Right atrium auricular region (tissue), 2 donors: Measurements from ENCODE around the gene OR2B2. TPM values are rescaled to one million over a fixed set of nuclear protein-coding genes. Genes with fewer than 3 reads are reported as not detected.
"Not testable (repeated sequence)": the region's sequence is repeated elsewhere in the genome, so short reads cannot be mapped to it uniquely, and the experiment has no call there.

Experiments used
- DNase-seq: peaks from one replicate; pipeline ENCODE4 v3.0.0-alpha.2; 2019; ENCODE audit warnings: low spot score
- H3K27ac ChIP-seq, 2 donors: fragments of 200-600 bp; sonication (generic); 1 replicate in 1 of 2; 2 replicates in 1 of 2; pipeline ENCODE4 v1.5.1; 2016 to 2019
- H3K27me3 ChIP-seq, 2 donors: fragments of 200-600 bp; sonication (generic); one replicate each; pipeline versions ENCODE4 v1.5.1 to v1.6.0; 2017 to 2019
- H3K36me3 ChIP-seq: fragments of 200-600 bp; sonication (generic); one replicate; pipeline ENCODE4 v1.5.1; 2016
- H3K4me1 ChIP-seq, 2 donors: fragments of 200-600 bp; sonication (generic); one replicate each; pipeline versions ENCODE4 v1.5.1 to v1.6.0; 2017 to 2019
- H3K4me3 ChIP-seq, 2 donors: fragments of 200-600 bp; sonication (generic); 1 replicate in 1 of 2; 2 replicates in 1 of 2; pipeline ENCODE4 v1.5.1; 2017 to 2019; ENCODE audit warnings: mild to moderate bottlenecking in 1 of 2, moderate library complexity in 1 of 2
- H3K9me3 ChIP-seq, 2 donors: fragments of 200-600 bp; sonication (generic); one replicate each; pipeline ENCODE4 v1.5.1; 2019
- total RNA-seq, 2 donors: library from RNA; depleted of rRNA; stranded (reverse); fragments of >200 nt; gene quantifications; one replicate each; pipeline ENCODE4 v1.1.0, GENCODE V29; 2016
- TF ChIP-seq, protein P1 (sequence below), 2 donors: fragments of 200-600 bp; sonication (generic); IDR thresholded peaks; one replicate each; pipeline ENCODE4 v1.5.1; 2019; ENCODE audit warnings: antibody characterized with exemption in 2 of 2

The OR2B2 gene
- total RNA-seq, result not detected

DNA sequence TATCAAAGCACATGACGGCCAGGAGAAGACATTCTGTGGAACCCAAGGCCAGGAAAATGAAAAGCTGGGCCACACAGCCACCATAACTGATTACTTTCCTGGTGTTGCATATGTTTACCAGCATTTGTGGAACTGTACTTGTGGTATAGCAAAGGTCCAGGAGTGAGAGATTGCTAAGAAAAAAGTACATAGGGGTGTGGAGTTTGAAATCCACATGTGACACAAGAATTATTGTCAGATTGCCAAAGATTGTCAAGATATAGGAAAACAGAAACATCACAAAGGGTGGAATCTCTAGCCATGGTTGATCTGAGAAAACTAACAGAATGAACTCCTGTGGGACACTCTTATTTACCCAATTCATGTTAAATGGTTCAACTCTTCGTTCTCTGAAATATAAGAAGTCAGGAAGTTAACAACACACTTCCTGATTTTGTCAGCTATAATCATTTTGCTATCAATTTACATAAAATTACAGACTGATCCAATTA is at the start of gene OR2B2:
OR2B2 (minus strand) TSS at position 441 of the 491 bp plus-strand sequence; CDS start at position 364, 77 bp downstream.
- H3K4me3 ChIP-seq, result no peak within 1 kb of the TSS
- TF ChIP-seq, protein P1, sequence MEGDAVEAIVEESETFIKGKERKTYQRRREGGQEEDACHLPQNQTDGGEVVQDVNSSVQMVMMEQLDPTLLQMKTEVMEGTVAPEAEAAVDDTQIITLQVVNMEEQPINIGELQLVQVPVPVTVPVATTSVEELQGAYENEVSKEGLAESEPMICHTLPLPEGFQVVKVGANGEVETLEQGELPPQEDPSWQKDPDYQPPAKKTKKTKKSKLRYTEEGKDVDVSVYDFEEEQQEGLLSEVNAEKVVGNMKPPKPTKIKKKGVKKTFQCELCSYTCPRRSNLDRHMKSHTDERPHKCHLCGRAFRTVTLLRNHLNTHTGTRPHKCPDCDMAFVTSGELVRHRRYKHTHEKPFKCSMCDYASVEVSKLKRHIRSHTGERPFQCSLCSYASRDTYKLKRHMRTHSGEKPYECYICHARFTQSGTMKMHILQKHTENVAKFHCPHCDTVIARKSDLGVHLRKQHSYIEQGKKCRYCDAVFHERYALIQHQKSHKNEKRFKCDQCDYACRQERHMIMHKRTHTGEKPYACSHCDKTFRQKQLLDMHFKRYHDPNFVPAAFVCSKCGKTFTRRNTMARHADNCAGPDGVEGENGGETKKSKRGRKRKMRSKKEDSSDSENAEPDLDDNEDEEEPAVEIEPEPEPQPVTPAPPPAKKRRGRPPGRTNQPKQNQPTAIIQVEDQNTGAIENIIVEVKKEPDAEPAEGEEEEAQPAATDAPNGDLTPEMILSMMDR (IDR thresholded peaks at IDR 0.05), result no peak
- H3K27me3 ChIP-seq, result no peaks in the 10 kb centered on the region
- DNase-seq, result no peak
- no peaks in the 10 kb centered on the region for H3K36me3 ChIP-seq
- H3K9me3 ChIP-seq, result no peaks in the 10 kb centered on the region
- H3K27ac ChIP-seq, result no peak within 1 kb of the TSS
- no peaks in the 10 kb centered on the region for H3K4me1 ChIP-seq

DNA sequence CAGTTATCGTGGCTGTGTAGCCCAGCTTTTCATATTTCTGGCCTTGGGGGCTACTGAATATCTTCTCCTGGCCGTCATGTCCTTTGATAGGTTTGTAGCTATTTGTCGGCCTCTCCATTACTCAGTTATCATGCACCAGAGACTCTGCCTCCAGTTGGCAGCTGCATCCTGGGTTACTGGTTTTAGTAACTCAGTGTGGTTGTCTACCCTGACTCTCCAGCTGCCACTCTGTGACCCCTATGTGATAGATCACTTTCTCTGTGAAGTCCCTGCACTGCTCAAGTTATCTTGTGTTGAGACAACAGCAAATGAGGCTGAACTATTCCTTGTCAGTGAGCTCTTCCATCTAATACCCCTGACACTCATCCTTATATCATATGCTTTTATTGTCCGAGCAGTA is 45.3 kb upstream of the OR2B2 start:
- Histone ChIP-seq H3K9me3 (no peaks in the 10 kb centered on the region), H3K36me3 (no peaks in the 10 kb centered on the region), H3K4me1 (no peaks in the 10 kb centered on the region), H3K4me3 (no peak overlapping the region), H3K27me3 (no peaks in the 10 kb centered on the region), H3K27ac (no peak overlapping the region)
- TF ChIP-seq, protein P1 (IDR thresholded peaks at IDR 0.05), result no peak
- no peak for DNase-seq

DNA sequence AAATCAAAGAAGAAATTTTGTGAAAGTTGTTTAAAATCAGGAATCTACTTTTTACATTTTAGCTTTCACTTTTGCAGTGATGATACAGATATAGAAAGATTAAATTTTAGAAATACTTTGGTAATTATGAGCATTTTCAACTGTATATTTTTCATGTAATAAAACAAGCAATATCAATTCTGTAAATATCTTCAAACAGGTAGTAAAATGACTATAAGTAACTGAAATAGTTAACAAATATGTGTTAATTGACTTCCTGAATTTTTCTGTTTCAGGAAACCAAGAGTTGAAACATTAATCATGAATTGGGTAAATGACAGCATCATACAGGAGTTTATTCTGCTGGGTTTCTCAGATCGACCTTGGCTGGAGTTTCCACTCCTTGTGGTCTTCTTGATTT is 44.7 kb upstream of the OR2B2 start, which contains the start of gene OR2B6:
OR2B6 (plus strand) TSS at position 301 of the 400 bp plus-strand sequence; CDS start at position 301, 0 bp downstream.
- Histone ChIP-seq H3K4me3 (no peak within 1 kb of the TSS), H3K4me1 (no peaks in the 10 kb centered on the region), H3K27ac (no peak within 1 kb of the TSS), H3K36me3 (no peaks in the 10 kb centered on the region), H3K9me3 (no peaks in the 10 kb centered on the region), H3K27me3 (no peaks in the 10 kb centered on the region)
- no peak for DNase-seq
- TF ChIP-seq, protein P1 (IDR thresholded peaks at IDR 0.05), result no peak

DNA sequence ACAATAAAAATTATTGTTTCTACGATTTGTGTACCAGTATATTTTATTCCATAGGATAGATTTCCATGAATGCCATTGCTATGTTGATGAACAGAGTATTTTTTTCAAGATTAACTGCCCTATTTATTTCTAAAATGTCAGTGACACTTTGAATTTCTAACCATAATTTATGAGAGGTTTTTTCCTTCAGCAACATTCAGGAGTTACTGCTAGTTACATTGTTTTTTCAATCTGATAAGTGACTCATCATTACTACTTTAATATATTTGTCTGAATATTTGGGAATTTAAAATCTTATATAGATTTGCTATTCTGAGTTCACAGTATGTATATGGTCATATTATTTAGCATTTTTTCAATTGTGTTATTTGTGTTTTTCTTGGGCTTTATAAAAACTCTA is 38.8 kb upstream of the OR2B2 start:
- Histone ChIP-seq H3K9me3 (peaks cover 0 to 10% of the 10 kb centered on the region in 2 donors), H3K36me3 (no peaks in the 10 kb centered on the region), H3K27me3 (no peaks in the 10 kb centered on the region), H3K27ac (no peak overlapping the region), H3K4me1 (no peaks in the 10 kb centered on the region), H3K4me3 (no peak overlapping the region)
- DNase-seq, result no peak
- TF ChIP-seq, protein P1 (IDR thresholded peaks at IDR 0.05), result no peak

DNA sequence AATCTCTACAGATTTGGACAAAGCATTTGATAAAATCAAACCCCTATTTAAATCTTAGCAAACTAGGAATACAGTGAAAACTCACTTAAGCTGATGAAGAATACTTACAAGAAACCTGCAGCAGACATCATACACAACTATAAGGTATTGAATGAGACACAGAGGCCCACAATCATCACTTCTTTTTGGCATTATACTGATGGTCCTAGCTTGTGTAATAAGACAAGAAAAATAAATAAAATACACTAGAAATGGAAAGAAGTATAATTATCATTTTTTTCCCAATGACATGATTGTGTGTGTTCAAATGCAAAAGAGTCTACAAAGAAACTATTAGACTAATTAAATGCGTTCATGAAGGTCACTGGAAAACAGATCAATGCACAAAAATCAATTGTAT is 36.0 kb upstream of the OR2B2 start:
- DNase-seq, result no peak
- H3K27ac ChIP-seq, result no peak overlapping the region
- no peaks in the 10 kb centered on the region for H3K36me3 ChIP-seq
- H3K27me3 ChIP-seq, result no peaks in the 10 kb centered on the region
- H3K4me1 ChIP-seq, result no peaks in the 10 kb centered on the region
- peaks cover 0 to 10% of the 10 kb centered on the region in 2 donors for H3K9me3 ChIP-seq
- TF ChIP-seq, protein P1 (IDR thresholded peaks at IDR 0.05), result no peak
- no peak overlapping the region for H3K4me3 ChIP-seq

DNA sequence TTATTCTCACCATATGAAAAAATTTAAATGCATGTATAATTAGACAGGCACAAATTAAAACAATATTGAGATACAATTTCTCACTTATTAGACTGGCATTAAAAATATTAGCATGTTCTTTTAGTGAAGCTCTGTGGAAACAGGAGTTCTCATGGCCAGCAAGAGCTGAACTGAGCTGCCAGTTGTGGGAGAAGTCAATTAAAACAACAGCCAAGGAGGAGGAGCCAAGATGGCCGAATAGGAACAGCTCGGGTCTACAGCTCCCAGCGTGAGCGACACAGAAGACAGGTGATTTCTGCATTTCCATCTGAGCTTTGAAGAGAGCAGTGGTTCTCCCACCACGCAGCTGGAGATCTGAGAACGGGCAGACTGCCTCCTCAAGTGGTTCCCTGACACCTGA is 30.9 kb upstream of the OR2B2 start:
- not testable (repeated sequence) for H3K36me3 ChIP-seq, H3K9me3 ChIP-seq, H3K27me3 ChIP-seq, H3K4me3 ChIP-seq, DNase-seq, H3K27ac ChIP-seq, H3K4me1 ChIP-seq
